NCI-H748 (cell line): Measurements from ENCODE around the gene MUC12.
"Not testable (repeated sequence)": the region's sequence is repeated elsewhere in the genome, so short reads cannot be mapped to it uniquely, and the experiment has no call there.

Source experiments
- DNase-seq: peaks from one replicate; lab custom pipeline; 2025; ENCODE audit not compliant: unreplicated experiment; lab: John Stamatoyannopoulos, UW

MUC12 gene

DNA sequence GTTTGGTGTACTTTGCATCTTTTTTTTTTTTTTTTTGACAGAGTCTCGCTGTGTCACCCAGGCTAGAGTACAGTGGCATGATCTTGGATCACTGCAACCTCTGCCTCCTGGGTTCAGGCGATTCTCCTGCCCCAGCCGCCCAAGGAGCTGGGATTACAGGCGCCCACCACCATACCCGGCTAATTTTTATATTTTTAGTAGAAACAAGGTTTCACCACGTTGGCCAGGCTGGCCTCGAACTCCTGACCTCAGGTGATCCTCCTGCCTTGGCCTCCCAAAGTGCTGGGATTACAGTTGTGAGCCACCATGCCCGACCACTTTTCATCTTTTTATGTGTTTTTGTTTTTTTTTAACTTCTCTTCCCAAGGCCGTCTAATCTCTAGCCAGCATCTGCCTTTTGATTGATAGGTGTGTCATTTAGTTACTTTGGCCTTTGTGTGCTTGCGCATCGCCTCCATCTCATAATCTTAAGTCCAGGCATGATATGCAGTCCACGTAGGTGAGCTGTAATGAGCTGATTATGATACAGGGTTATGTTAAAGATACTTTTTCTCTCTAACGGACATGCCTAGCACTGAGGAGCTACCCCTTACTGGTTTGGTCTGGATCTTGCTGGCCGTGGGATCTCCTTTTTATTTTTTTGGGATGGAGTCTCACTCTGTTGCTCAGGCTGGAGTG, 15.0 kb downstream of the MUC12 start:
- not testable (repeated sequence) for DNase-seq

DNA sequence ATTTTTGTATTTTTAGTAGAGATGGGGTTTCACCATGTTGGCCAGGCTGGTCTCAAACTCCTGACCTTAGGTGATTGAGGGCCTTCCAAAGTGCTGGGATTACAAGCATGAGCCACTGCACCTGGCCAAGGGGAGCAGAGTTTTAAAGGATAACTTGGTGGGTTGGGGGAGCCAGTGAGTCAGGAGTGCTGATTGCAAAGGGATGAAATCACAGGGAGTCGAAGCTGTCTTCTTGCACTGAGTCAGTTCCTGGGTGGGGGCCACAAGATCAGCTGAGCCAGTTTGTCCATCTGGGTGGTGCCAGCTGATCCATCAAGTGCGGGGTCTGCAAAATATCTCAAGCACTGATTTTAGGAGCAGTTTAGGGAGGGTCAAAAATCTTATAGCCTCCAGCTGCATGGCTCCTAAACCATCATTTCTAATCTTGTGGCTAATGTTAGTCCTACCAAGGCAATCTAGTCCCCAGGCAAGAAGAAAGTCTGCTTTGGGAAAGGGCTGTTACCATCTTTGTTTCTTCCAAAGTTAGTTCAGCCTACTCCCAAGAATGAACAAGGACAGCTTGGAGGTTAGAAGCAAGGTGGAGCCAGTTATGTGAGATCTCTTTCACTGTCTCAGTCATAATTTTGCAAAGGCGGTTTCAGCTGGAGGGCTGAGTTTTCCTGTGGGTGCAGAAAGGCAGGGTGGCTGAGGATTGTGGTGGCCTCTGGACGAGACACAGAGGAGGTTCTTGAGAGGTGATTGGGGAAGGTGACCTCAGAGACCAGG, 15.8 kb downstream of the MUC12 start:
- not testable (repeated sequence) for DNase-seq

DNA sequence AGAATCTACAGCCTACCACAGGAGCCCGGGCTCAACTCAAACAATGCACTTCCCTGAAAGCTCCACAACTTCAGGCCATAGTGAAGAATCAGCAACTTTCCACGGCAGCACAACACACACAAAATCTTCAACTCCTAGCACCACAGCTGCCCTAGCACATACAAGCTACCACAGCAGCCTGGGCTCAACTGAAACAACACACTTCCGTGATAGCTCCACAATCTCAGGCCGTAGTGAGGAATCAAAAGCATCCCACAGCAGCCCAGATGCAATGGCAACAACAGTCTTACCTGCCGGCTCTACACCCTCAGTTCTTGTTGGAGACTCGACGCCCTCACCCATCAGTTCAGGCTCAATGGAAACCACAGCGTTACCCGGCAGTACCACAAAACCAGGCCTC, 22.3 kb downstream of the MUC12 start:
- DNase-seq = no peak

DNA sequence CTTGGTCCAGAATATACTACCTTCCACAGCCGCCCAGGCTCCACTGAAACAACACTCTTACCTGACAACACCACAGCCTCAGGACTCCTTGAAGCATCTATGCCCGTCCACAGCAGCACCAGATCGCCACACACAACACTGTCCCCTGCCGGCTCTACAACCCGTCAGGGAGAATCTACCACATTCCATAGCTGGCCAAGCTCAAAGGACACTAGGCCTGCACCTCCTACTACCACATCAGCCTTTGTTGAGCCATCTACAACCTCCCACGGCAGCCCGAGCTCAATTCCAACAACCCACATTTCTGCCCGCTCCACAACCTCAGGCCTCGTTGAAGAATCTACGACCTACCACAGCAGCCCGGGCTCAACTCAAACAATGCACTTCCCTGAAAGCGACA, 22.9 kb downstream of the MUC12 start:
- not testable (repeated sequence) for DNase-seq

DNA sequence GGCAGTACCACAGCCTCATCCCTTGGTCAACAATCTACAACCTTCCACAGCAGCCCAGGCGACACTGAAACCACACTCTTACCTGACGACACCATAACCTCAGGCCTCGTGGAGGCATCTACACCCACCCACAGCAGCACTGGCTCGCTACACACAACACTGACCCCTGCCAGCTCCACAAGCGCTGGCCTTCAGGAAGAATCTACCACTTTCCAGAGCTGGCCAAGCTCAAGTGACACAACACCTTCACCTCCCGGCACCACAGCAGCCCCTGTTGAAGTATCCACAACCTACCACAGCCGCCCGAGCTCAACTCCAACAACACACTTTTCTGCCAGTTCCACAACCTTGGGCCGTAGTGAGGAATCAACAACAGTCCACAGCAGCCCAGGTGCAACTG, 25.3 kb downstream of the MUC12 start:
- DNase-seq = not testable (repeated sequence)

DNA sequence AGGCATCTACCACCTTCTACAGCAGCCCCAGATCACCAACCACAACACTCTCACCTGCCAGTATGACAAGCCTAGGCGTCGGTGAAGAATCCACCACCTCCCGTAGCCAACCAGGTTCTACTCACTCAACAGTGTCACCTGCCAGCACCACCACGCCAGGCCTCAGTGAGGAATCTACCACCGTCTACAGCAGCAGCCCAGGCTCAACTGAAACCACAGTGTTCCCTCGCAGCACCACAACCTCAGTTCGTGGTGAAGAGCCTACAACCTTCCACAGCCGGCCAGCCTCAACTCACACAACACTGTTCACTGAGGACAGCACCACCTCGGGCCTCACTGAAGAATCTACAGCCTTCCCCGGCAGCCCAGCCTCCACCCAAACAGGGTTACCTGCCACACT, 29.2 kb downstream of the MUC12 start:
- not testable (repeated sequence) for DNase-seq

DNA sequence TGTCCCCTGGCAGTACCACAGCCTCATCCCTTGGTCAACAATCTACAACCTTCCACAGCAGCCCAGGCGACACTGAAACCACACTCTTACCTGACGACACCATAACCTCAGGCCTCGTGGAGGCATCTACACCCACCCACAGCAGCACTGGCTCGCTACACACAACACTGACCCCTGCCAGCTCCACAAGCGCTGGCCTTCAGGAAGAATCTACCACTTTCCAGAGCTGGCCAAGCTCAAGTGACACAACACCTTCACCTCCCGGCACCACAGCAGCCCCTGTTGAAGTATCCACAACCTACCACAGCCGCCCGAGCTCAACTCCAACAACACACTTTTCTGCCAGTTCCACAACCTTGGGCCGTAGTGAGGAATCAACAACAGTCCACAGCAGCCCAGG, 30.0 kb downstream of the MUC12 start:
- DNase-seq = not testable (repeated sequence)

DNA sequence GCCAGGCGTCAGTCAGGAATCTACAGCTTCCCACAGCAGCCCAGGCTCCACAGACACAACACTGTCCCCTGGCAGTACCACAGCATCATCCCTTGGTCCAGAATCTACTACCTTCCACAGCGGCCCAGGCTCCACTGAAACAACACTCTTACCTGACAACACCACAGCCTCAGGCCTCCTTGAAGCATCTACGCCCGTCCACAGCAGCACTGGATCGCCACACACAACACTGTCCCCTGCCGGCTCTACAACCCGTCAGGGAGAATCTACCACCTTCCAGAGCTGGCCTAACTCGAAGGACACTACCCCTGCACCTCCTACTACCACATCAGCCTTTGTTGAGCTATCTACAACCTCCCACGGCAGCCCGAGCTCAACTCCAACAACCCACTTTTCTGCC, 30.7 kb downstream of the MUC12 start:
- DNase-seq = not testable (repeated sequence)

DNA sequence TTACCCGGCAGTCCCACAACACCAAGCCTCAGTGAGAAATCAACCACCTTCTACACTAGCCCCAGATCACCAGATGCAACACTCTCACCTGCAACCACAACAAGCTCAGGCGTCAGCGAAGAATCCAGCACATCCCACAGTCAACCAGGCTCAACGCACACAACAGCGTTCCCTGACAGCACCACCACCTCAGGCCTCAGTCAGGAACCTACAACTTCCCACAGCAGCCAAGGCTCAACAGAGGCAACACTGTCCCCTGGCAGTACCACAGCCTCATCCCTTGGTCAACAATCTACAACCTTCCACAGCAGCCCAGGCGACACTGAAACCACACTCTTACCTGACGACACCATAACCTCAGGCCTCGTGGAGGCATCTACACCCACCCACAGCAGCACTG, 33.0 kb downstream of the MUC12 start:
- DNase-seq = not testable (repeated sequence)

DNA sequence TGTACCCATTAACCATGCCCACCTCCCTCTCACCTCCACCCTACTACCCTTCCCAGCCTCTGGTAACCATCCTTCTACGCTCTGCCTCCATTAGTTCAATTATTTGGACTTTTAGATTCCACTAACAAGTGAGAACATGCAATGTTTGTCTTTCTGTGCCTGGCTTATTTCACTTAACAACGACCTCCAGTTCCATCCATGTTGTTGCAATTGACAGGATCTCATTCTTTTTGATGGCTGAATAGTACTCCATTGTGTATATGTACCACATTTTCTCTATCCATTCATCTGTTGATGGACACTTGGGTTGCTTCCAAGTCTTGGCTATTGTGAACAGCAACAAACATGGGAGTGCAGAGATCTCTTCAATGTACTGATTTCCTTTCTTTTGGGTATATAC, 38.0 kb downstream of the MUC12 start:
- DNase-seq = not testable (repeated sequence)

DNA sequence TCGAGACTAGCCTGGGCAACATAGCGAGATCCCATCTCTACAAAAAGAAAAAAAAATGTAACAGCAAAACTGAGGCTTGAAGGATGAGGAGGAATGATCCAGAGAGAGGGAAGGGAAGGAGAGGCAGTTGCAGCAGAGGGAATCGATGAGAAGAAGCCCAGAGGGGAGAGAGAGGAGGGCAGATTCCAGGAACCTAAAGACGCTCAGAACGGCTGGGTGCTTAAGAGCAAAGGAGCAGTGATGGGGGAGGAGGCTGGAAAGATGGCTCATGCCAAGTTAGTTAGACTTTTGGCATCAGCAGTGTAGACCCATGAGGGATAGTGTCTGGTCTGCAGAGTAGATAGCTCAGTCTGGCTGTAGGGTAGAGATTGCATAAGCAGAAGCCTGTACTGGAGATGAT, 40.3 kb downstream of the MUC12 start:
- DNase-seq = no peak

DNA sequence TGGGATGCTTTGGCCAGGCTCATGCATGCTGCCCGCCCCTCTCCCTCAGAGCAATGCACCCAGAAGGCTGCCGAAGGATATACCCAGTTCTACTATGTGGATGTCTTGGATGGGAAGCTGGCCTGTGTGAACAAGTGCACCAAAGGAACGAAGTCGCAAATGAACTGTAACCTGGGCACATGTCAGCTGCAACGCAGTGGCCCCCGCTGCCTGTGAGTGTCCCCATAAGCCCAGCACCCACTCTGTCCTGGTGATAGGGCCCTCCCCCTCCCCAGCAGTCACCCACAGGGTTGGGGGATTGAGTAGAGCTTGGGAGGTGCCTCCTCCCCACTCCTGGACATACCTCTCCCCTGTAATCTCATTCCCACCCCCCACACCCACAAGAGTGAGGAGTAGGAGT, 43.6 kb downstream of the MUC12 start:
- DNase-seq = no peak

DNA sequence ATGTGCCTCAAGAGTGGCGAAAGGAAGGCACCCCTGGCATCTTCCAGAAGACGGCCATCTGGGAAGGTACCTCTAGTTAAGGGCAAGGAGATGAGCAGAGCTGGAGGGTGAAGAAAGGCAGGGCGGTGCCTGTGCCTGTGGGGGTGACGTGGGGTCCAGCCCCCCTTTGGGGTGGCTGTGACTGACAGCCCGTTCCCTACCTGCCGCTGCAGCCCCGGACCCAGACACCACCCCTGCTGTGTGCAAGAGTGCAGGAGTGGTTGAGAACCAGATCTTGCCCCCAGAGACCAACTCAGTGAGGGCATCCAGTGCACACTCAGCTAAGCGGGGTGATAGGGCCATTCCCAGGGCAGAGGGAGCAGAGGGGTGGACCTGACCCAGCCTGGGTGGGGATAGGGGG, 46.3 kb downstream of the MUC12 start:
- no peak for DNase-seq

DNA sequence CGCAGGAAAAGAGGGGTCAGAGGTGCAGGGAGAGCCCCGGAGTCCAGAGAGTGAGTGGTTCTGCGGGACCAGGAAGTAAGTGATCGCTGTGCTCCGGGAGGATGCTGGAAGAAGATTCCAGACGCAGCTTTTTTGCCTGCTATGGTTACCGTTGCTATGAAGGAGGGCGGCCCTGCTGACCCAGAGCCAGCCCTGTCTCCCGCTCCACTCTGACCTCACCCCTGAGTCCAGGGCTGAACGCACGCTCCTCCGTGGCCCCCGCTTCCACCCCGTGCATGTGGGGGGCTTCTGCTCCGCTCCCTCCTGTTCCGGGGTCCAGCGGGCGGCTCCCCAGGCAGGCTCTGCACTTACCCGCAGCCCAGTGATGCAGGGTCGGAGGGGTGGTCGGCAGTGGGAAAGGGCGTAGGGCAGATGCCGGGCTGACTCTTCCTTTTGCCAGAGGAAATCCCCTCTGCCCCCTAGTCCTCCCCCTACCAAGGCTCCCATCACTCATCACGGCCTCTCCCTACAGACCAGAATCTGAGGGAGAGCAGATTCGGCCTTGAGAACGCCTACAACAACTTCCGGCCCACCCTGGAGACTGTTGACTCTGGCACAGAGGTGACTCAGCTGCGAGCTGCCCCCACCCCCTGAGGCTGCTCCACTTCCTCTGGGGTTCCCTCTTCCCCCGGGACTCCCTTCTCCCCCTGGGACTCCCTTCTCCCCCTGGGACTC, 47.9 kb downstream of the MUC12 start:
- peak; percentile 70 for DNase-seq

DNA sequence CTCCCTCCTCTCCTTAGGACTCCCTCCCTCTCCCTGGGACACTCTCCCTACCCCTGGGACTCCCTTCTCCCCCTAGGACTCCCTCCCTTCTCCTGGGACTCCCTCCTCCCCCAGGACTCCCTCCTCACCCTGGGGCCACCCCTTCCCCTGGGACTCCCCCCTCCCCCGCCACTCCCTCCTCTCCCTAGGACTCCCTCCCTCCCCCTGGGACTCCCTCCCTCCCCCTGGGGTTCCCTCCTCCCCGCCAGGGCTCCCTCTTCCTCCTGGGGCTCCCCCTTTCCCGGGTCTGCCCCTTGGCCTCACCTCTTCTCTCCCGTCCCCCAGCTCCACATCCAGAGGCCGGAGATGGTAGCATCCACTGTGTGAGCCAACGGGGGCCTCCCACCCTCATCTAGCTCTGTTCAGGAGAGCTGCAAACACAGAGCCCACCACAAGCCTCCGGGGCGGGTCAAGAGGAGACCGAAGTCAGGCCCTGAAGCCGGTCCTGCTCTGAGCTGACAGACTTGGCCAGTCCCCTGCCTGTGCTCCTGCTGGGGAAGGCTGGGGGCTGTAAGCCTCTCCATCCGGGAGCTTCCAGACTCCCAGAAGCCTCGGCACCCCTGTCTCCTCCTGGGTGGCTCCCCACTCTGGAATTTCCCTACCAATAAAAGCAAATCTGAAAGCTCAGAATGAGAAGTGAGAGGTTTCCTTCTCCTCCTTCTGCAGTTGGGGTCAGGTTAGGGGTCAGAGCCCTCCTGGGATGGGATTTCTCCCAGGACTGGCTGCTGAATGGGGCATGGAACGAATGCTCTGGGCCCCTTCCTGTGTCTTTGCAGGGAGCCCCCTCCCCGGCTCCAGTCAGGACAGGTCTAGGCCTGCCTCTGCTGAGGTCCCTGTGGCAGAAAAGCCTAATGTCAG, 49.2 kb downstream of the MUC12 start:
- DNase-seq = no peak

DNA sequence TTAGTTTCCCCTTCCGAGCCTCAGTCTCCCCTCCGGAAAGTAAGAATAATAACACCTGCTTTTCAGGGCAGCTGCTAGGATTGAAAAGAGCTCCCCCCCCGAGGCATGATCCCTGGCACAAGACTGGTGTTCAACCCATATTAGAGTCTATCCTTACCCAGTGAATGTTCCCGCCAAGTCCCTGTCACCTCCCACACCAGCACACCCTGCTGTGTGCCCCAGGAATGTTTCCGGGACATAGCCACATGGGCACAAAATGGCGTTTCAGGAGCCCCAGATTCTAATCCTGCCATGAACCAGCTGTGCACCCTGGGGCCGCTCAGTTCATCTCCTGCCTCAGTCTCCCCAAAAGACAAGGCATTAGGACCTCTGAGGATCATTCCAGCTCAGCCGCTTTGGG, 51.1 kb downstream of the MUC12 start:
- DNase-seq = no peak

DNA sequence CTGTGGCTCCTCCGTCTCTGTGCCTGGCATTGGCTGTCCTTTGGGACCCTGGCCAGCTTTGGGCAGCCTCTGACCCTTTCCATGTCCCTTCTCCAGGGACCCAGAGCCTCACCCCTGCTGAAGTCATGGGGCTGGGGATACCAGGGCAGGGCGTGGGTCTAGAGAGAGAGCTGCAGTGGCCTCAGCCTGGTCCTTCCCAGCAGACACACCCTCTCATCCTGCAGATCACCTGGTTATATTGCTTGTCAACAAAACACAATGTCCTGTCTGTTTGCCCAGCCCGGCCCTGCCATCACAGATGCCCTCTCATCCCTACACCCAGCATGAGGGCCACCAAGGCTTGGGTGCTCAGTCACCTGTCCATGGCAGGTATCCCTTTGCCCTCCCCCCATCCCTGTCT, 52.3 kb downstream of the MUC12 start:
- peak; percentile 38 for DNase-seq

DNA sequence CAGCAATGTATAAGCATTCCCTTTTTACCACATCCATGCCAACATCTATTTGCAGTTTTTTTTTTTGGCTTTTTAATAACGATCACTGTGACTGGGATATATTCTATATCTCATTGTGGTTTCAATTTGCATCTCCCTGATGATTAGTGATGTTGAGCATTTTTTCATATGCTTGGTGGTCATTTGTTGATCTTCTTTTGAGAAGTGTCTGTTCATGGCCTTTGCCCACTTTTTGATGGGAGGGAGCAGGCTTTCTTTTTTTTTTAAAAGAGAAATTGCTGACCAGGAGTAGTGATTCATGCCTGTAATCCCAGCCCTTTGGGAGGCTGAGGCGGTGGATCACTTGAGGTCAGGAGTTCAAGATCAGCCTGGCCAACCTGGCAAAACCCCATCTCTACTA, 54.5 kb downstream of the MUC12 start:
- DNase-seq = no peak

DNA sequence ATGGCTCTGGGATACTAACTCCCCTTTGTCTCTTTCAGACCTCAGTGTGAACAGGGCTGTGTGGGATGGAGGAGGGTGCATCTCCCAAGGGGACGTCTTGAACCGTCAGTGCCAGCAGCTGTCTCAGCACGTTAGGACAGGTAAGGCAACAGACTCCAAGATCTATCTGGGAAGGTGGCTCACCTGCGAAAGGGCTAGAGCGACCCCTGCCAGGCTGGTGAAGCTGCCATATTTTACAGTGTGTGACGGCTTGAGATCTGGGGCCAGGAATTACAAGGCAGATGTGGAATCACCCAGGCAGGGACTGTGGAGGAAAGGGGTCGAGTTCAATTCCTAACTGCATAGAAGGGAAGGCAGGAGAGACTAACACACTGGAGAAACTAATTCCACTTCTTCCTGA, 61.7 kb downstream of the MUC12 start:
- DNase-seq = no peak

DNA sequence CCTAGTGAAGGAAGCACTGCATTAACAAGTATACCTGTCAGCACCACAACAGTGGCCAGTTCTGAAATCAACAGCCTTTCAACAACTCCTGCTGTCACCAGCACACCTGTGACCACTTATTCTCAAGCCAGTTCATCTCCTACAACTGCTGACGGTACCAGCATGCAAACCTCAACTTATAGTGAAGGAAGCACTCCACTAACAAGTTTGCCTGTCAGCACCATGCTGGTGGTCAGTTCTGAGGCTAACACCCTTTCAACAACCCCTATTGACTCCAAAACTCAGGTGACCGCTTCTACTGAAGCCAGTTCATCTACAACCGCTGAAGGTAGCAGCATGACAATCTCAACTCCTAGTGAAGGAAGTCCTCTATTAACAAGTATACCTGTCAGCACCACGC, 66.6 kb downstream of the MUC12 start:
- DNase-seq = no peak

DNA sequence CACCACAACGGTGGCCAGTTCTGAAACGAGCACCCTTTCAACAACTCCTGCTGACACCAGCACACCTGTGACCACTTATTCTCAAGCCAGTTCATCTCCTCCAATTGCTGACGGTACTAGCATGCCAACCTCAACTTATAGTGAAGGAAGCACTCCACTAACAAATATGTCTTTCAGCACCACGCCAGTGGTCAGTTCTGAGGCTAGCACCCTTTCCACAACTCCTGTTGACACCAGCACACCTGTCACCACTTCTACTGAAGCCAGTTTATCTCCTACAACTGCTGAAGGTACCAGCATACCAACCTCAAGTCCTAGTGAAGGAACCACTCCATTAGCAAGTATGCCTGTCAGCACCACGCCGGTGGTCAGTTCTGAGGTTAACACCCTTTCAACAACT, 71.9 kb downstream of the MUC12 start:
- not testable (repeated sequence) for DNase-seq
